ENCODE measurements around the gene NHEJ1. TPM values are rescaled to one million over a fixed set of nuclear protein-coding genes. Genes with fewer than 3 reads are reported as not detected.

The NHEJ1 gene
- total RNA-seq, 1 experiment from 2014 or later: 16.7 TPM

DNA sequence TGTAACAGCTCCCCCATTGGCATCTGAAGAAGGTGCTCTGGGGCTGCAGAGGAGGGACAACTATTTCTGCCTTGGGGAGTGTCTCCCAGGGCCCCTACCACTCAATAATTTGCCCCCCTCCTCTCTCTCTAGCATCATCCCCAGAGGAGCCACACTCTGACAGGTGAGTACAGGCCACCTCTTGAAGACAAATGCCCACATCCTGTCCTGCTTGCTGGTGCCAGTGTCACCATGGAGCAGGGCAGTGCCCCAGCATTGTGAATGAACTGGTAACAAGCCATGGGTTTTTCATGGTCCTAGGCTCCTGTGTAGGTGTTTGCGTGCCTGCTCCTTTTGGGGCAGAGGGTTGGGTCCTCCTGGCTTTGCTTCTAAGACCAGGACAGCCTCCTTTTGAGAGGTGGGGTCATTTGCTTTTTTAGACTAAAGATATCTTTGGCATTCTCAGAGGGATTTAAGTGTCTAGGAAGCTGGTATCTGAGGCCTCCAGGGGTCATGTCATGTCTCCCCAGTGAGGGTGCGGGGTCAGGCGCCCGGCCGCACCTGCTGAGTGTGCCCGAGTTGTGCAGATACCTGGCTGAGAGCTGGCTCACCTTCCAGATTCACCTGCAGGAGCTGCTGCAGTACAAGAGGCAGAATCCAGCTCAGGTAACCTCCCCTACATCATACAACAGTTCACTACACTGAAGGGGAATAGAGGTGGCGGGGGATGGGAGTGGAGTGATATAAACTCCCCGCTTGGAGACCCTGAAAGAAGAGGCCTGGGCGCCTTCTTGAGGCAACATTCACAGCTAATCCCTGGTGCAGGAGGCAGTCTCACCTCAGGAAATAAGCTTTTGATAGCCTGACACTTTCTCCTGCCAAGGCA is 19.2 kb upstream of the NHEJ1 start:
- CTCF ChIA-PET: no interaction called here
- Histone ChIP-seq H3F3A (ENCODE audit: low read length, unreplicated experiment) (peaks cover 5% of the 10 kb centered on the region), H3K9me2 (replicated peaks; ENCODE audit: low read length) (no peaks in the 10 kb centered on the region), H4K20me1 (ENCODE audit: low read length) (peaks cover 4% of the 10 kb centered on the region; the same call in 1 of the 2 replicates), H3K9ac (ENCODE audit: low read length) (no peak overlapping the region), H3K9me3 (ENCODE audit: low read length) (no peaks in the 10 kb centered on the region), H3K27ac (ENCODE audit: low read length) (no peak overlapping the region), H3K79me2 (ENCODE audit: low read length) (peaks cover 42% of the 10 kb centered on the region), H3K4me2 (ENCODE audit: low read length) (peak overlapping the region; percentile 98), H3K4me3 (ENCODE audit: low read length) (peak overlapping the region; percentile 83), H3K4me1 (ENCODE audit: insufficient read depth, low read length) (peaks cover 24% of the 10 kb centered on the region), H3K36me3 (ENCODE audit: low read depth, low read length) (peaks cover 17% of the 10 kb centered on the region; the same call in 1 of the 2 replicates), H3K27me3 (ENCODE audit: low read length) (no peaks in the 10 kb centered on the region), H2AFZ (ENCODE audit: low read length) (no peak overlapping the region)
- no TSS peak for BruUV-seq (replicated peaks)
- DNase-seq (no peak), ATAC-seq (no peak)
- POLR2A ChIA-PET (ENCODE audit: unreplicated experiment): no interaction called here
- TF ChIP-seq, protein P1, sequence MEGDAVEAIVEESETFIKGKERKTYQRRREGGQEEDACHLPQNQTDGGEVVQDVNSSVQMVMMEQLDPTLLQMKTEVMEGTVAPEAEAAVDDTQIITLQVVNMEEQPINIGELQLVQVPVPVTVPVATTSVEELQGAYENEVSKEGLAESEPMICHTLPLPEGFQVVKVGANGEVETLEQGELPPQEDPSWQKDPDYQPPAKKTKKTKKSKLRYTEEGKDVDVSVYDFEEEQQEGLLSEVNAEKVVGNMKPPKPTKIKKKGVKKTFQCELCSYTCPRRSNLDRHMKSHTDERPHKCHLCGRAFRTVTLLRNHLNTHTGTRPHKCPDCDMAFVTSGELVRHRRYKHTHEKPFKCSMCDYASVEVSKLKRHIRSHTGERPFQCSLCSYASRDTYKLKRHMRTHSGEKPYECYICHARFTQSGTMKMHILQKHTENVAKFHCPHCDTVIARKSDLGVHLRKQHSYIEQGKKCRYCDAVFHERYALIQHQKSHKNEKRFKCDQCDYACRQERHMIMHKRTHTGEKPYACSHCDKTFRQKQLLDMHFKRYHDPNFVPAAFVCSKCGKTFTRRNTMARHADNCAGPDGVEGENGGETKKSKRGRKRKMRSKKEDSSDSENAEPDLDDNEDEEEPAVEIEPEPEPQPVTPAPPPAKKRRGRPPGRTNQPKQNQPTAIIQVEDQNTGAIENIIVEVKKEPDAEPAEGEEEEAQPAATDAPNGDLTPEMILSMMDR (conservative IDR thresholded peaks at IDR 0.05; ENCODE audit: low read depth, low read length): no peak
- no peak for TF ChIP-seq EZH2 (IDR thresholded peaks at IDR 0.05; ENCODE audit: low read length, unreplicated experiment)
- no peak for TF ChIP-seq EZH2phosphoT487 (IDR thresholded peaks at IDR 0.05; ENCODE audit: borderline replicate concordance, low read length)
- intact Hi-C loops (cut with micrococcal nuclease): loop anchor here (5.0 kb wide), 1 partner anchor 117 kb away; no protein-coding TSS in a partner anchor

DNA sequence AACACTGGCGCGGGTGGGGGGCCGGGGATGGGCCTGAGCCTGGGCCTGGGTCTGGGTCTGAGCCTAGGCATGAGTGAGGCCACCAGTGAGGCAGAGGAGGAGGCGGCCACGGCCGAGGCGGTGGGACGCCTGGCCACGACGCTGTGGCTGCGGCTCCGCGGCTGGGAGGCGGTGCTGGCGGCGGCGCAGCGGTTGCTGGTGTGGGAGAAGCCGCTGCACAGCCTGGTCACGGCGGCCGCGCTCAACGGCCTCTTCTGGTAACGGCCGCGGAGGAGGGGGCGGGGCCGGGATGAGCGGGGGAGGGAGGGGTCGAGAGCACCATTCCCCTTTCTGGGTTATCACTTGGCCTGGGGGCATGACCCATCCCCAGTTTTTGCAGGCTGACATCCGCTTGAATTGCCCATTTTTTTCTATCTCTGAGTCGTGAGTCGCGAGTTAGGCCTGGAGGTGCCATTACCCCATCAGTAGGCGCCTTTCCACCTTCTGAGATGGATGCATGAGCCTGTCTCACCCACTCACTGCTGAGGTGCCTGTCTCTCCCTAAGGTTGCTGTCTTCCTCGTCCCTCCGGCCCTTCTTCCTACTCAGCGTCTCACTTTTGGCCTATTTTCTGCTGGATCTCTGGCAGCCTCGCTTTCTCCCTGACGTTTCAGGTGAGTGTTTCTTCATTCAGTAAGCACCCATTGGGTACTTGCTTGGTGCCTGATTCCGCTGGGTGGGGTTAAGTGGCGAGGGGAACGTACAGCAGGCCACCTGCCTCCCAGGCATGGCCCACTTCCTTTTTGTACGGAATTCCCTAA is 18.0 kb upstream of the NHEJ1 start:
- TF ChIP-seq EZH2 (IDR thresholded peaks at IDR 0.05; ENCODE audit: low read length, unreplicated experiment) (no peak), EZH2phosphoT487 (IDR thresholded peaks at IDR 0.05; ENCODE audit: borderline replicate concordance, low read length) (no peak)
- TF ChIP-seq, protein P1 (conservative IDR thresholded peaks at IDR 0.05; ENCODE audit: low read depth, low read length): no peak
- Histone ChIP-seq H3K27ac (ENCODE audit: low read length) (peak overlapping the region; percentile 14; the same call in 1 of the 2 replicates), H3F3A (ENCODE audit: low read length, unreplicated experiment) (peaks cover 5% of the 10 kb centered on the region), H3K4me2 (ENCODE audit: low read length) (peak overlapping the region; percentile 98), H4K20me1 (ENCODE audit: low read length) (peaks cover 4% of the 10 kb centered on the region; the same call in 1 of the 2 replicates), H3K36me3 (ENCODE audit: low read depth, low read length) (peaks cover 26% of the 10 kb centered on the region; the same call in 1 of the 2 replicates), H3K9me3 (ENCODE audit: low read length) (no peaks in the 10 kb centered on the region), H2AFZ (ENCODE audit: low read length) (peak overlapping the region; percentile 81), H3K4me1 (ENCODE audit: insufficient read depth, low read length) (peaks cover 24% of the 10 kb centered on the region), H3K27me3 (ENCODE audit: low read length) (no peaks in the 10 kb centered on the region), H3K4me3 (ENCODE audit: low read length) (peak overlapping the region; percentile 83), H3K79me2 (ENCODE audit: low read length) (peaks cover 50% of the 10 kb centered on the region), H3K9me2 (replicated peaks; ENCODE audit: low read length) (no peaks in the 10 kb centered on the region), H3K9ac (ENCODE audit: low read length) (peak overlapping the region; percentile 87)
- ATAC-seq (peak; percentile 11), DNase-seq (peak; percentile 13)
- ChIA-PET POLR2A (ENCODE audit: unreplicated experiment) (no interaction called here), CTCF (no interaction called here)
- intact Hi-C loops (cut with micrococcal nuclease): loop anchor here (5.0 kb wide), 1 partner anchor 119 kb away; no protein-coding TSS in a partner anchor
- BruUV-seq (replicated peaks): no TSS peak

All from PC-3 (cell line).